Measurements from ENCODE around the gene DRC7.

- TF ChIP-seq REST (IDR thresholded peaks at IDR 0.05; ENCODE audit: insufficient read depth in 1 of 2, low read depth in 2 of 2, low read length in 2 of 2) (no peak), POLR2AphosphoS5 (IDR thresholded peaks at IDR 0.05; ENCODE audit: low read depth, low read length) (no peak), SIN3A (IDR thresholded peaks at IDR 0.05; ENCODE audit: borderline replicate concordance, insufficient read depth, low read length) (no peak), TAF1 (IDR thresholded peaks at IDR 0.05; ENCODE audit: borderline replicate concordance, insufficient read depth, low read length) (no peak)
Measured at GRCh38 chr16:57761957-57762356, 67.4 kb downstream of the DRC7 start.
